Neural cell (in vitro differentiated cells): ENCODE data around the gene NOS1AP. TPM values are rescaled to one million over a fixed set of nuclear protein-coding genes. Genes with fewer than 3 reads are reported as not detected.

Source experiments
- H2AFZ ChIP-seq: fragments of 200-600, 300-800 bp; sonication (generic), shearing (Covaris generic); 2 replicates; pipeline ENCODE4 v1.6.0; 2014; ENCODE audit warnings: low read depth, mild to moderate bottlenecking, antibody characterized with exemption, low read length, moderate library complexity
- H3F3A ChIP-seq: fragments of 200-600 bp; shearing (Covaris generic); 2 replicates; pipeline ENCODE4 v1.6.1; 2016; ENCODE audit warnings: mild to moderate bottlenecking, moderate library complexity, mixed read lengths, antibody characterized with exemption, low read length; ENCODE audit not compliant: insufficient read depth, poor library complexity, severe bottlenecking
- H3K27ac ChIP-seq: fragments of 200-600, 300-800 bp; sonication (generic), shearing (Covaris generic); 2 replicates; pipeline ENCODE4 v1.5.1; 2014; ENCODE audit warnings: mild to moderate bottlenecking, low read length, moderate library complexity
- H3K27me3 ChIP-seq: fragments of 300-800, 200-600 bp; sonication (generic), shearing (Covaris generic); 2 replicates; pipeline ENCODE4 v1.6.0; 2014; ENCODE audit warnings: mild to moderate bottlenecking, low read depth, low read length, moderate library complexity; ENCODE audit not compliant: insufficient read depth
- H3K36me3 ChIP-seq: fragments of 300-800, 200-600 bp; sonication (generic), shearing (Covaris generic); 2 replicates; pipeline ENCODE4 v1.5.1; 2014; ENCODE audit warnings: mild to moderate bottlenecking, antibody characterized with exemption, low read length, moderate library complexity; ENCODE audit not compliant: insufficient read depth
- H3K4me2 ChIP-seq: fragments of 300-800, 200-600 bp; sonication (generic), shearing (Covaris generic); 2 replicates; pipeline ENCODE4 v1.6.0; 2014; ENCODE audit warnings: mild to moderate bottlenecking, low read length
- H3K4me3 ChIP-seq: fragments of 300-800, 200-600 bp; sonication (generic), shearing (Covaris generic); 2 replicates; pipeline ENCODE4 v1.5.1; 2014; ENCODE audit warnings: mild to moderate bottlenecking, low read length, moderate library complexity
- H3K79me2 ChIP-seq: fragments of 200-600 bp; shearing (Covaris generic); replicated peaks from 2 replicates; pipeline ENCODE4 v1.6.0; 2014; ENCODE audit warnings: mild to moderate bottlenecking, low read length, moderate library complexity; ENCODE audit not compliant: insufficient read depth
- H3K9ac ChIP-seq: fragments of 300-800, 200-600 bp; sonication (generic), shearing (Covaris generic); 2 replicates; pipeline ENCODE4 v1.6.1; 2016; ENCODE audit warnings: mild to moderate bottlenecking, low read length, mixed read lengths
- H3K9me2 ChIP-seq: fragments of 200-600 bp; shearing (Covaris generic); 2 replicates; pipeline ENCODE4 v1.6.1; 2016; ENCODE audit warnings: mild to moderate bottlenecking, low read length, mixed read lengths; ENCODE audit not compliant: insufficient read depth
- H3K9me3 ChIP-seq: fragments of 200-600, 300-800 bp; sonication (generic), shearing (Covaris generic); 2 replicates; pipeline ENCODE4 v1.6.1; 2016; ENCODE audit warnings: mild to moderate bottlenecking, mixed run types, low read length, moderate library complexity, mixed read lengths
- H4K20me1 ChIP-seq: fragments of 200-600 bp; shearing (Covaris generic); 2 replicates; pipeline ENCODE4 v1.6.1; 2016; ENCODE audit warnings: mild to moderate bottlenecking, mixed run types; ENCODE audit not compliant: insufficient read depth
- EP300 ChIP-seq: fragments of 450-650 bp; conservative IDR thresholded peaks from 2 replicates; pipeline ENCODE4 v1.6.1; 2014; ENCODE audit warnings: antibody characterized with exemption, mild to moderate bottlenecking, moderate library complexity; ENCODE audit not compliant: poor library complexity, severe bottlenecking
- EZH2 ChIP-seq: fragments of 200-600, 300-800 bp; shearing (Covaris generic), sonication (generic); IDR thresholded peaks from 2 replicates; pipeline ENCODE4 v1.6.1; 2014; ENCODE audit warnings: antibody characterized with exemption, low read length, borderline replicate concordance, mild to moderate bottlenecking; ENCODE audit not compliant: insufficient read depth, poor library complexity, severe bottlenecking
- MXI1 ChIP-seq: fragments of 450-650 bp; conservative IDR thresholded peaks from 2 replicates; pipeline ENCODE4 v1.6.1; 2014; ENCODE audit warnings: antibody characterized with exemption, mild to moderate bottlenecking; ENCODE audit not compliant: poor library complexity, severe bottlenecking
- POLR2AphosphoS5 ChIP-seq: IDR thresholded peaks from 2 replicates; pipeline ENCODE4 v1.6.1; 2012
- RAD21 ChIP-seq: fragments of 450-650 bp; conservative IDR thresholded peaks from 2 replicates; pipeline ENCODE4 v1.6.1; 2014; ENCODE audit warnings: antibody characterized with exemption, mild to moderate bottlenecking, moderate library complexity
- REST ChIP-seq: IDR thresholded peaks from 2 replicates; pipeline ENCODE4 v1.6.1; 2012; ENCODE audit warnings: borderline replicate concordance
- SMC3 ChIP-seq: fragments of 450-650 bp; conservative IDR thresholded peaks from 2 replicates; pipeline ENCODE4 v1.6.1; 2014; ENCODE audit warnings: antibody characterized with exemption, mild to moderate bottlenecking, moderate library complexity; ENCODE audit not compliant: poor library complexity
- TAF1 ChIP-seq: IDR thresholded peaks from 2 replicates; pipeline ENCODE4 v1.6.1; 2012; ENCODE audit warnings: low read depth
- polyA plus RNA-seq: library from polyadenylated mRNA; depleted of rRNA; stranded (reverse); fragments of >200 nt; gene quantifications from 2 replicates; pipeline ENCODE4 v1.2.3, GENCODE V29; 2014
- TF ChIP-seq, protein P1 (sequence below): fragments of 450-650 bp; IDR thresholded peaks from 2 replicates; pipeline ENCODE4 v1.5.1; 2014; ENCODE audit warnings: antibody characterized with exemption, mild to moderate bottlenecking, moderate library complexity; ENCODE audit not compliant: poor library complexity, severe bottlenecking

The NOS1AP gene
- polyA plus RNA-seq, 1 donor from 2014 or later, result 5.3 TPM

DNA sequence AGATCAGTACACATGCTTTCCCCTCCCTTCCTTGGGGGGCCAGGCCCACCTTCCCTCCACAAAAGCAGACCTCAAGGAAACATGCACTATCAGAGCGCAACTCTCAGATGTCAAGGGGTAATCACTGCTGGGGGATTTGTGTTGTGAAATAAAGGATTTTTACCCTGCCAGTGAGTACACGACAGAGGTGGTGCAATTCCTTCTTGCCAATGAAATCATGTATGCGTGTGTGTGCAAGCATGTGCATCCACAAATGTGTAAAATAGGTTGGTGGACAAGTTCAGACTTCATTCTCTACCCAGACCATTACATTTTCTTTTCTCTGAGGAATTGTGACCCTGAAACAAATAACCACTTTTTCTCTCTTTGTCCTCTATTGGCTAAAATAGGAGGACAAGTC lies 9.8 kb upstream of the NOS1AP start:
- TF ChIP-seq, protein P1, sequence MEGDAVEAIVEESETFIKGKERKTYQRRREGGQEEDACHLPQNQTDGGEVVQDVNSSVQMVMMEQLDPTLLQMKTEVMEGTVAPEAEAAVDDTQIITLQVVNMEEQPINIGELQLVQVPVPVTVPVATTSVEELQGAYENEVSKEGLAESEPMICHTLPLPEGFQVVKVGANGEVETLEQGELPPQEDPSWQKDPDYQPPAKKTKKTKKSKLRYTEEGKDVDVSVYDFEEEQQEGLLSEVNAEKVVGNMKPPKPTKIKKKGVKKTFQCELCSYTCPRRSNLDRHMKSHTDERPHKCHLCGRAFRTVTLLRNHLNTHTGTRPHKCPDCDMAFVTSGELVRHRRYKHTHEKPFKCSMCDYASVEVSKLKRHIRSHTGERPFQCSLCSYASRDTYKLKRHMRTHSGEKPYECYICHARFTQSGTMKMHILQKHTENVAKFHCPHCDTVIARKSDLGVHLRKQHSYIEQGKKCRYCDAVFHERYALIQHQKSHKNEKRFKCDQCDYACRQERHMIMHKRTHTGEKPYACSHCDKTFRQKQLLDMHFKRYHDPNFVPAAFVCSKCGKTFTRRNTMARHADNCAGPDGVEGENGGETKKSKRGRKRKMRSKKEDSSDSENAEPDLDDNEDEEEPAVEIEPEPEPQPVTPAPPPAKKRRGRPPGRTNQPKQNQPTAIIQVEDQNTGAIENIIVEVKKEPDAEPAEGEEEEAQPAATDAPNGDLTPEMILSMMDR, result no peak
- TF ChIP-seq RAD21, result no peak
- no peak for TF ChIP-seq POLR2AphosphoS5
- H2AFZ ChIP-seq, result no peak overlapping the region
- no peaks in the 10 kb centered on the region for H3K9me2 ChIP-seq
- no peaks in the 10 kb centered on the region for H3K9me3 ChIP-seq
- H3K36me3 ChIP-seq, result no peaks in the 10 kb centered on the region
- H3K79me2 ChIP-seq, result no peaks in the 10 kb centered on the region
- H3K4me3 ChIP-seq, result no peak overlapping the region
- H3F3A ChIP-seq, result no peaks in the 10 kb centered on the region
- no peaks in the 10 kb centered on the region for H4K20me1 ChIP-seq
- H3K27ac ChIP-seq, result no peak overlapping the region
- H3K9ac ChIP-seq, result no peak overlapping the region
- no peak overlapping the region for H3K4me2 ChIP-seq
- H3K27me3 ChIP-seq, result no peaks in the 10 kb centered on the region

DNA sequence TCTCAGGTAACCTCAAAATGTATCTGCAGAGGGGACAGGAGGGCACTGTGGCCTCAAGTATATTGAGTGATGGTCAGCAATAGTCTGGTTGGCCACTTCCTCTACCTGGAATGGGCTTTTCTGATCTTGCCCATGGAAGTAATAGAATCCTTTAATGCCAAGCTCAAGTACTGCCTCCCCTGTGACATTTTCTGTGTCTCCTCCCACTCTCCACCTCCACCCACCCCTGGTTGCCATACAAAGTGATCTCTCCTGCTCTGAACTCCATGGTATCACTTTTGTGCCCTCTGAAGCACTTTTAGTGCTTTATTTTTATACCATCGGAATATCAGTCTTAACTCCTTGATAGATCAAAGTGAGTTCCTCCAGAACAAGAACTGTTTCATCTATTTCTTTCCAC lies 9.2 kb upstream of the NOS1AP start:
- Histone ChIP-seq H3K27ac (no peak overlapping the region), H3K79me2 (no peaks in the 10 kb centered on the region), H3K36me3 (no peaks in the 10 kb centered on the region), H3K27me3 (no peaks in the 10 kb centered on the region), H3K4me3 (no peak overlapping the region), H3F3A (no peaks in the 10 kb centered on the region), H3K9me3 (no peaks in the 10 kb centered on the region), H3K4me2 (no peak overlapping the region), H3K9ac (no peak overlapping the region), H3K9me2 (no peaks in the 10 kb centered on the region), H4K20me1 (no peaks in the 10 kb centered on the region), H2AFZ (no peak overlapping the region)
- TF ChIP-seq, protein P1, result no peak
- TF ChIP-seq TAF1 (no peak), REST (no peak), EP300 (no peak), RAD21 (no peak), EZH2 (no peak), SMC3 (no peak), MXI1 (no peak), POLR2AphosphoS5 (no peak)
